Measurements from ENCODE around the gene NRG3.

GRCh38 chr10:82722273-82722672, 847.3 kb downstream of the NRG3 start:
- no peak for TF ChIP-seq POLR2A (IDR thresholded peaks at IDR 0.05; ENCODE audit: low read depth, low read length)
- TF ChIP-seq TAF1 (IDR thresholded peaks at IDR 0.05; ENCODE audit: low read depth, low read length), result no peak
- no peak for TF ChIP-seq POLR2AphosphoS5 (IDR thresholded peaks at IDR 0.05; ENCODE audit: low read depth, low read length)
- no peak for TF ChIP-seq PAX5 (IDR thresholded peaks at IDR 0.05; ENCODE audit: insufficient read depth, low read length, severe bottlenecking)
- no peak for TF ChIP-seq SPI1 (IDR thresholded peaks at IDR 0.05; ENCODE audit: low read depth, low read length)

Data from GM12891 (cell line).